ENCODE measurements around the gene CDC123.

The CDC123 gene

GRCh38 chr10:12196531-12197211 is 683 bp downstream of the CDC123 start:
- Histone ChIP-seq H3K36me3 (ENCODE audit: insufficient read depth, low read length) (peaks cover 17% of the 10 kb centered on the region), H3K79me2 (ENCODE audit: insufficient read depth, low read length) (peaks cover 89% of the 10 kb centered on the region), H3K4me3 (ENCODE audit: low read length, poor library complexity, severe bottlenecking) (peak overlapping the region; percentile 91), H4K20me1 (ENCODE audit: insufficient read depth, low read length, poor library complexity, severe bottlenecking) (peaks cover 27% of the 10 kb centered on the region), H3K27me3 (ENCODE audit: insufficient read depth, low read length, poor library complexity, severe bottlenecking) (no peaks in the 10 kb centered on the region), H3K9me3 (ENCODE audit: insufficient read depth, low read depth, low read length) (no peaks in the 10 kb centered on the region), H3K4me2 (ENCODE audit: low read depth, low read length, poor library complexity, severe bottlenecking) (peak overlapping the region; percentile 88), H2AFZ (ENCODE audit: low read length) (peak overlapping the region; percentile 96; the same call in 1 of the 2 replicates), H3K9ac (ENCODE audit: low read depth, low read length, poor library complexity, severe bottlenecking) (peak overlapping the region; percentile 87), H3F3A (ENCODE audit: low read depth) (no peaks in the 10 kb centered on the region), H3K9me2 (replicated peaks; ENCODE audit: low read depth, low read length) (no peaks in the 10 kb centered on the region), H3K4me1 (ENCODE audit: insufficient read depth, low read length, poor library complexity, severe bottlenecking) (peaks cover 49% of the 10 kb centered on the region)
- TF ChIP-seq EZH2phosphoT487 (IDR thresholded peaks at IDR 0.05; ENCODE audit: borderline replicate concordance) (no peak), CTCF (conservative IDR thresholded peaks at IDR 0.05; ENCODE audit: low read length) (no peak)

GRCh38 chr10:12198156-12198555 is 2.2 kb downstream of the CDC123 start:
- Histone ChIP-seq H3K36me3 (ENCODE audit: insufficient read depth, low read length) (peaks cover 29% of the 10 kb centered on the region), H3K4me3 (ENCODE audit: low read length, poor library complexity, severe bottlenecking) (peak overlapping the region; percentile 55), H4K20me1 (ENCODE audit: insufficient read depth, low read length, poor library complexity, severe bottlenecking) (peaks cover 32% of the 10 kb centered on the region), H3K79me2 (ENCODE audit: insufficient read depth, low read length) (peaks cover 90% of the 10 kb centered on the region), H3K9me2 (replicated peaks; ENCODE audit: low read depth, low read length) (no peaks in the 10 kb centered on the region), H3K27me3 (ENCODE audit: insufficient read depth, low read length, poor library complexity, severe bottlenecking) (no peaks in the 10 kb centered on the region), H2AFZ (ENCODE audit: low read length) (no peak overlapping the region), H3F3A (ENCODE audit: low read depth) (no peaks in the 10 kb centered on the region), H3K9ac (ENCODE audit: low read depth, low read length, poor library complexity, severe bottlenecking) (no peak overlapping the region), H3K4me1 (ENCODE audit: insufficient read depth, low read length, poor library complexity, severe bottlenecking) (peaks cover 45% of the 10 kb centered on the region), H3K9me3 (ENCODE audit: insufficient read depth, low read depth, low read length) (no peaks in the 10 kb centered on the region), H3K4me2 (ENCODE audit: low read depth, low read length, poor library complexity, severe bottlenecking) (peak overlapping the region; percentile 75)
- no peak for TF ChIP-seq EZH2phosphoT487 (IDR thresholded peaks at IDR 0.05; ENCODE audit: borderline replicate concordance)
- TF ChIP-seq CTCF (conservative IDR thresholded peaks at IDR 0.05; ENCODE audit: low read length): no peak

GRCh38 chr10:12200850-12201249 is 4.9 kb downstream of the CDC123 start:
- H3K79me2 ChIP-seq (ENCODE audit: insufficient read depth, low read length): peaks cover 92% of the 10 kb centered on the region
- peaks cover 34% of the 10 kb centered on the region for H4K20me1 ChIP-seq (ENCODE audit: insufficient read depth, low read length, poor library complexity, severe bottlenecking)
- H3K36me3 ChIP-seq (ENCODE audit: insufficient read depth, low read length): peaks cover 43% of the 10 kb centered on the region
- peak overlapping the region; percentile 64 for H3K4me2 ChIP-seq (ENCODE audit: low read depth, low read length, poor library complexity, severe bottlenecking)
- H3K4me1 ChIP-seq (ENCODE audit: insufficient read depth, low read length, poor library complexity, severe bottlenecking): peaks cover 31% of the 10 kb centered on the region
- no peak for TF ChIP-seq EZH2phosphoT487 (IDR thresholded peaks at IDR 0.05; ENCODE audit: borderline replicate concordance)
- TF ChIP-seq CTCF (conservative IDR thresholded peaks at IDR 0.05; ENCODE audit: low read length): no peak
- no peaks in the 10 kb centered on the region for H3F3A ChIP-seq (ENCODE audit: low read depth)
- H3K9ac ChIP-seq (ENCODE audit: low read depth, low read length, poor library complexity, severe bottlenecking): peak overlapping the region; percentile 30
- H2AFZ ChIP-seq (ENCODE audit: low read length): no peak overlapping the region
- no peaks in the 10 kb centered on the region for H3K9me2 ChIP-seq (replicated peaks; ENCODE audit: low read depth, low read length)
- H3K27me3 ChIP-seq (ENCODE audit: insufficient read depth, low read length, poor library complexity, severe bottlenecking): no peaks in the 10 kb centered on the region
- H3K9me3 ChIP-seq (ENCODE audit: insufficient read depth, low read depth, low read length): no peaks in the 10 kb centered on the region
- H3K4me3 ChIP-seq (ENCODE audit: low read length, poor library complexity, severe bottlenecking): peak overlapping the region; percentile 46
